ENCODE measurements around the gene CCDC50. TPM values are rescaled to one million over a fixed set of nuclear protein-coding genes. Genes with fewer than 3 reads are reported as not detected.
A peak's percentile ranks its signal among the peaks of the same experiment; 100 is the strongest.

The CCDC50 gene
- total RNA-seq, 2 donors from 2014 or later: 41.8 to 48.6 TPM

DNA sequence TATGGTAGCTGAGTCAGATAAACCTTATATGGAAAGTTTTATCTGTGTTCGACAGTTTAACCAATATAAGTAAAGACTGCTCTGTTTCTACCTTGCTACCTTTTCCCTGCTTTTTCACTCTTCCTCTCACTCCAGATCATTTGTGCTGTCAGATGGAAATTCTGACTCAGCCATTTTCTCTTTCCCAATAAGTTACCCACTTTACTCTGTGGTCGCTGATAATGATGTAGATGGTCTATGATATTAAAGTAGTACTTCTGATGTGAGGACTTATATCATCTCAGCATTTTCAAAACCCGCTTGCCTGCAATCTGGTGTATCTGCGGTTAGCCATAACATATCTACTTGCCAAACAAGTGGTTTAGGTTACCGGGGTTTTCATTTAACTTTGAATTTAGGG lies 16.1 kb downstream of the CCDC50 start:
- H3K27me3 Mint-ChIP-seq (ENCODE audit: insufficient read depth): no peaks in the 10 kb centered on the region
- TF ChIP-seq, protein P1, sequence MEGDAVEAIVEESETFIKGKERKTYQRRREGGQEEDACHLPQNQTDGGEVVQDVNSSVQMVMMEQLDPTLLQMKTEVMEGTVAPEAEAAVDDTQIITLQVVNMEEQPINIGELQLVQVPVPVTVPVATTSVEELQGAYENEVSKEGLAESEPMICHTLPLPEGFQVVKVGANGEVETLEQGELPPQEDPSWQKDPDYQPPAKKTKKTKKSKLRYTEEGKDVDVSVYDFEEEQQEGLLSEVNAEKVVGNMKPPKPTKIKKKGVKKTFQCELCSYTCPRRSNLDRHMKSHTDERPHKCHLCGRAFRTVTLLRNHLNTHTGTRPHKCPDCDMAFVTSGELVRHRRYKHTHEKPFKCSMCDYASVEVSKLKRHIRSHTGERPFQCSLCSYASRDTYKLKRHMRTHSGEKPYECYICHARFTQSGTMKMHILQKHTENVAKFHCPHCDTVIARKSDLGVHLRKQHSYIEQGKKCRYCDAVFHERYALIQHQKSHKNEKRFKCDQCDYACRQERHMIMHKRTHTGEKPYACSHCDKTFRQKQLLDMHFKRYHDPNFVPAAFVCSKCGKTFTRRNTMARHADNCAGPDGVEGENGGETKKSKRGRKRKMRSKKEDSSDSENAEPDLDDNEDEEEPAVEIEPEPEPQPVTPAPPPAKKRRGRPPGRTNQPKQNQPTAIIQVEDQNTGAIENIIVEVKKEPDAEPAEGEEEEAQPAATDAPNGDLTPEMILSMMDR (conservative IDR thresholded peaks at IDR 0.05): no peak
- Histone ChIP-seq H3K9ac (ENCODE audit: extremely low read depth, low read length, poor library complexity, severe bottlenecking) (no peak overlapping the region), H3K36me3 (ENCODE audit: control insufficient read depth, insufficient read depth, low read length) (no peaks in the 10 kb centered on the region), H3K27me3 (ENCODE audit: control insufficient read depth, insufficient read depth, low read length, poor library complexity, severe bottlenecking) (no peaks in the 10 kb centered on the region), H3K9me3 (ENCODE audit: control insufficient read depth, low read length) (no peaks in the 10 kb centered on the region), H3K4me3 (ENCODE audit: low read length) (no peak overlapping the region), H3K27ac (ENCODE audit: low read depth, low read length) (no peak overlapping the region), H3K4me1 (ENCODE audit: control insufficient read depth, insufficient read depth, low read length) (no peaks in the 10 kb centered on the region)
- no peak overlapping the region for H3K4me3 Mint-ChIP-seq
- peaks cover 48% of the 10 kb centered on the region for H3K4me1 Mint-ChIP-seq
- 91 to 100% methylated on average over 1 to 5 of the region's 5 CpGs for WGBS, 2 experiments (ENCODE audit: insufficient coverage in 1 of 2, insufficient read length in 1 of 2)
- no peaks in the 10 kb centered on the region for H3K9me3 Mint-ChIP-seq
- no peaks in the 10 kb centered on the region for H3K36me3 Mint-ChIP-seq (ENCODE audit: low read depth)
- no peak for DNase-seq
- H3K27ac Mint-ChIP-seq: no peak overlapping the region

DNA sequence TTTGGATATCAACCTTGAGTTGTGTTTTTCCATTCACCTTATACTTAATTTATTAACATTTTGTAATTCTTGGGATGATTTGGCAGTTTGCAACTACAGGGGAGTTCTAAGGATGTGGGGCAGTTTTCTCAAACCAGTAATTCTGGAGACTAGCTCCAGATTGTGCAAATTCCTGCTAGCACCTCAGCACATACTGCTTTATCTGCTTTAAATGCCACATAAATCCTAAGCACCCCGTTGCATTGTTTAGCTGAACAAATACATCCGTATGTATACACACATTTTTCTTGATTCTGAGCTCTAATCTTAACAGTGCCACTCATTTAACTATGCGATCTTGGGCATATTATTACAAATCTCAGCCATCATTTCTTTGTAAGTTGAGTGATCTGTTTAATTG lies 18.0 kb downstream of the CCDC50 start:
- H3K9ac ChIP-seq (ENCODE audit: extremely low read depth, low read length, poor library complexity, severe bottlenecking): no peak overlapping the region
- no peaks in the 10 kb centered on the region for H3K9me3 Mint-ChIP-seq
- no peak for DNase-seq
- 50 to 86% methylated on average over 1 to 3 of the region's 3 CpGs for WGBS, 2 experiments (ENCODE audit: insufficient coverage in 1 of 2, insufficient read length in 1 of 2)
- peak overlapping the region; percentile 30 for H3K27ac Mint-ChIP-seq
- H3K27me3 Mint-ChIP-seq (ENCODE audit: insufficient read depth): no peaks in the 10 kb centered on the region
- H3K4me3 Mint-ChIP-seq: no peak overlapping the region
- no peaks in the 10 kb centered on the region for H3K9me3 ChIP-seq (ENCODE audit: control insufficient read depth, low read length)
- peaks cover 42% of the 10 kb centered on the region for H3K4me1 Mint-ChIP-seq
- no peak overlapping the region for H3K27ac ChIP-seq (ENCODE audit: low read depth, low read length)
- H3K4me1 ChIP-seq (ENCODE audit: control insufficient read depth, insufficient read depth, low read length): no peaks in the 10 kb centered on the region
- no peaks in the 10 kb centered on the region for H3K27me3 ChIP-seq (ENCODE audit: control insufficient read depth, insufficient read depth, low read length, poor library complexity, severe bottlenecking)
- no peak overlapping the region for H3K4me3 ChIP-seq (ENCODE audit: low read length)
- no peaks in the 10 kb centered on the region for H3K36me3 ChIP-seq (ENCODE audit: control insufficient read depth, insufficient read depth, low read length)
- no peaks in the 10 kb centered on the region for H3K36me3 Mint-ChIP-seq (ENCODE audit: low read depth)
- TF ChIP-seq, protein P1 (conservative IDR thresholded peaks at IDR 0.05): no peak

DNA sequence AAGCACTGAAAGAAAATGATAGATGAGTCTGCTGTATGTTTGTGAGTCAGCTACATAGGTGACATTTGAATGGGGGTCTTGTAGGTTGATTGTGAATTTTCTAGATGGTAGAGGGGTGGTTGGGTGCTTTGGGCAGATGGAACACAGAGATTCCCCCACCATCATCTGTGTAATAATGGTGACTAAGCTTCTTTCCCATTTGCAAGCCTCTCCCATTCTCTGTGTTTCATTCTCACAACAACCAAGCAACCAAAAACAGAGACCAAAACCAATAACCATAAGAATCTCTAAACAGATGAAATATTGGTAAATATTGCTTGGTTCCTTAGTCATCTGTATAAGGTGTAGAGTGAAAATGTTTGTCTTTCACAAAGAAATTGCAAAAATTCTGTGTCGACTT lies 18.9 kb downstream of the CCDC50 start:
- peak overlapping the region; percentile 19 for H3K27ac Mint-ChIP-seq
- Histone ChIP-seq H3K4me3 (ENCODE audit: low read length) (no peak overlapping the region), H3K9me3 (ENCODE audit: control insufficient read depth, low read length) (no peaks in the 10 kb centered on the region), H3K9ac (ENCODE audit: extremely low read depth, low read length, poor library complexity, severe bottlenecking) (no peak overlapping the region), H3K4me1 (ENCODE audit: control insufficient read depth, insufficient read depth, low read length) (no peaks in the 10 kb centered on the region), H3K36me3 (ENCODE audit: control insufficient read depth, insufficient read depth, low read length) (no peaks in the 10 kb centered on the region), H3K27me3 (ENCODE audit: control insufficient read depth, insufficient read depth, low read length, poor library complexity, severe bottlenecking) (no peaks in the 10 kb centered on the region), H3K27ac (ENCODE audit: low read depth, low read length) (no peak overlapping the region)
- no peaks in the 10 kb centered on the region for H3K9me3 Mint-ChIP-seq
- 100% methylated on average over 1 of the region's 1 CpG; no CpG with 5 or more reads in 1 of the 2 experiments for WGBS, 2 experiments (ENCODE audit: insufficient coverage in 1 of 2, insufficient read length in 1 of 2)
- H3K4me1 Mint-ChIP-seq: peaks cover 36% of the 10 kb centered on the region
- no peaks in the 10 kb centered on the region for H3K36me3 Mint-ChIP-seq (ENCODE audit: low read depth)
- no peak for DNase-seq
- TF ChIP-seq, protein P1 (conservative IDR thresholded peaks at IDR 0.05): no peak
- H3K4me3 Mint-ChIP-seq: no peak overlapping the region
- no peaks in the 10 kb centered on the region for H3K27me3 Mint-ChIP-seq (ENCODE audit: insufficient read depth)
